GM23248 (cell line): ENCODE measurements around the gene TMEM39A. TPM values are rescaled to one million over a fixed set of nuclear protein-coding genes. Genes with fewer than 3 reads are reported as not detected.
A peak's percentile ranks its signal among the peaks of the same experiment; 100 is the strongest.

Experiments
- DNase-seq: peaks from one replicate; pipeline ENCODE4 v3.0.0-alpha.2; 2015
- H2AFZ ChIP-seq: fragments of 200-600 bp; sonication (generic); 2 replicates; pipeline ENCODE4 v1.6.1; 2016; ENCODE audit warnings: antibody characterized with exemption
- H3F3A ChIP-seq: fragments of 200-600 bp; sonication (generic); 2 replicates; pipeline ENCODE4 v1.6.1; 2016; ENCODE audit warnings: mild to moderate bottlenecking, antibody characterized with exemption, mixed run types; ENCODE audit not compliant: insufficient read depth
- H3K27ac ChIP-seq: fragments of 200-600 bp; sonication (generic); 2 replicates; pipeline ENCODE4 v1.5.1; 2016; ENCODE audit warnings: mild to moderate bottlenecking
- H3K27me3 ChIP-seq: fragments of 200-600 bp; sonication (generic); replicated peaks from 2 replicates; pipeline ENCODE4 v1.6.1; 2016; ENCODE audit warnings: mild to moderate bottlenecking; ENCODE audit not compliant: insufficient read depth
- H3K36me3 ChIP-seq: fragments of 200-600 bp; sonication (generic); 2 replicates; pipeline ENCODE4 v1.6.1; 2016; ENCODE audit warnings: low read depth, mild to moderate bottlenecking
- H3K4me1 ChIP-seq: fragments of 200-600 bp; sonication (generic); 2 replicates; pipeline ENCODE4 v1.6.1; 2016; ENCODE audit warnings: mild to moderate bottlenecking; ENCODE audit not compliant: insufficient read depth
- H3K4me2 ChIP-seq: fragments of 200-600 bp; sonication (generic); one replicate; pipeline ENCODE4 v1.6.1; 2016; ENCODE audit warnings: mild to moderate bottlenecking; ENCODE audit not compliant: unreplicated experiment
- H3K4me3 ChIP-seq: fragments of 200-600 bp; sonication (generic); 2 replicates; pipeline ENCODE4 v1.5.1; 2016; ENCODE audit warnings: mild to moderate bottlenecking
- H3K79me2 ChIP-seq: fragments of 200-600 bp; sonication (generic); 2 replicates; pipeline ENCODE4 v1.6.1; 2016; ENCODE audit warnings: mild to moderate bottlenecking; ENCODE audit not compliant: insufficient read depth
- H3K9ac ChIP-seq: fragments of 200-600 bp; sonication (generic); 2 replicates; pipeline ENCODE4 v1.6.1; 2016; ENCODE audit warnings: mild to moderate bottlenecking
- H3K9me2 ChIP-seq: fragments of 200-600 bp; sonication (generic); 2 replicates; pipeline ENCODE4 v1.6.1; 2016; ENCODE audit warnings: mixed run types, mild to moderate bottlenecking, moderate library complexity; ENCODE audit not compliant: insufficient read depth
- H3K9me3 ChIP-seq: fragments of 200-600 bp; sonication (generic); one replicate; pipeline ENCODE4 v1.6.1; 2017; ENCODE audit warnings: low read depth
- H4K20me1 ChIP-seq: fragments of 200-600 bp; sonication (generic); 2 replicates; pipeline ENCODE4 v1.6.0; 2016; ENCODE audit not compliant: insufficient read depth
- EZH2 ChIP-seq: fragments of 200-600 bp; sonication (generic); IDR thresholded peaks from 2 replicates; pipeline ENCODE4 v1.6.1; 2018; ENCODE audit warnings: antibody characterized with exemption, mild to moderate bottlenecking; ENCODE audit not compliant: insufficient read depth, poor library complexity, severe bottlenecking
- EZH2phosphoT487 ChIP-seq: fragments of 200-600 bp; sonication (generic); IDR thresholded peaks from 2 replicates; pipeline ENCODE4 v1.6.1; 2018; ENCODE audit warnings: antibody characterized with exemption, moderate library complexity, mild to moderate bottlenecking, low read depth; ENCODE audit not compliant: insufficient read depth
- WGBS, 2 experiments: methylation state at CpG; one replicate each; pipeline ENCODE4 v1.1.6; 2015 to 2017; ENCODE audit warnings: low lambda C conversion rate in 2 of 2, low coverage in 1 of 2; ENCODE audit errors: missing lambda C conversion rate in 2 of 2; 5-methylcytosine and 5-hydroxymethylcytosine counted together
- in situ Hi-C: fragments of 300-500 bp; cut with MboI; formaldehyde crosslinking; loops from 2 replicates; pipeline ENCODE4 v1.15.0; 2020
- polyA plus RNA-seq: library from polyadenylated mRNA; unstranded; fragments of >200 nt; fragmentation: Nextera tagmentation; extraction: Ambion mirVana; gene quantifications from 2 replicates; pipeline ENCODE4 v1.2.1, GENCODE V29; 2016
- total RNA-seq: library from RNA; depleted of rRNA; stranded (reverse); fragments of >200 nt; shearing (Covaris generic); gene quantifications from 2 replicates; pipeline ENCODE4 v1.2.3, GENCODE V29; 2014; rRNA removed

Gene TMEM39A
- total RNA-seq, result 78.8 and 105 TPM in 2 replicates
- 37.9 and 41.1 TPM in 2 replicates for polyA plus RNA-seq

GRCh38 chr3:119463171-119464169, at the start of gene TMEM39A:
TSS of gene TMEM39A (minus strand) at chr3:119463615. CDS start at chr3:119462074, 1,541 bp downstream.
- Histone ChIP-seq H3F3A (no peaks in the 10 kb centered on the region), H3K9me3 (no peaks in the 10 kb centered on the region), H3K9ac (peak within 1 kb of the TSS; percentile 100), H3K4me3 (peak within 1 kb of the TSS; percentile 99), H3K4me1 (peaks cover 23% of the 10 kb centered on the region), H3K79me2 (peaks cover 55% of the 10 kb centered on the region), H3K9me2 (no peaks in the 10 kb centered on the region), H2AFZ (peak within 1 kb of the TSS; percentile 95), H3K36me3 (peaks cover 34% of the 10 kb centered on the region), H3K4me2 (peak within 1 kb of the TSS; percentile 91), H3K27me3 (no peaks in the 10 kb centered on the region), H4K20me1 (no peaks in the 10 kb centered on the region; the same call in 1 of the 2 replicates), H3K27ac (peak within 1 kb of the TSS; percentile 94)
- DNase-seq, result peak; percentile 99
- 8 to 9% methylated on average over 51 of the region's 51 CpGs for WGBS, 2 experiments
- in situ Hi-C loops, result no loop called here
- TF ChIP-seq EZH2 (no peak), EZH2phosphoT487 (no peak)

- Histone ChIP-seq H2AFZ (no peak overlapping the region), H3K27me3 (no peaks in the 10 kb centered on the region), H3K27ac (no peak overlapping the region), H4K20me1 (no peaks in the 10 kb centered on the region), H3K9me3 (no peaks in the 10 kb centered on the region), H3K4me3 (no peak overlapping the region), H3K36me3 (peaks cover 45% of the 10 kb centered on the region), H3F3A (no peaks in the 10 kb centered on the region), H3K79me2 (peaks cover 24% of the 10 kb centered on the region), H3K4me2 (no peak overlapping the region), H3K4me1 (no peaks in the 10 kb centered on the region), H3K9me2 (no peaks in the 10 kb centered on the region), H3K9ac (no peak overlapping the region)
- in situ Hi-C loops, result no loop called here
- no peak for DNase-seq
- TF ChIP-seq EZH2phosphoT487 (no peak), EZH2 (no peak)
These were observed 47.3 kb upstream of the TMEM39A start for GRCh38 chr3:119510690-119511089.

GRCh38 chr3:119508172-119508845, 44.9 kb upstream of the TMEM39A start:
- H4K20me1 ChIP-seq, result no peaks in the 10 kb centered on the region
- H3F3A ChIP-seq, result no peaks in the 10 kb centered on the region
- no peak for DNase-seq
- H3K36me3 ChIP-seq, result peaks cover 43% of the 10 kb centered on the region
- no peak overlapping the region for H3K27ac ChIP-seq
- no peak overlapping the region for H3K9ac ChIP-seq
- TF ChIP-seq EZH2 (no peak), EZH2phosphoT487 (no peak)
- no peak overlapping the region for H3K4me3 ChIP-seq
- H2AFZ ChIP-seq, result no peak overlapping the region
- 79 to 95% methylated on average over 1 of the region's 1 CpG for WGBS, 2 experiments
- H3K9me2 ChIP-seq, result no peaks in the 10 kb centered on the region
- no peaks in the 10 kb centered on the region for H3K27me3 ChIP-seq
- peaks cover 34% of the 10 kb centered on the region for H3K79me2 ChIP-seq
- no peaks in the 10 kb centered on the region for H3K4me1 ChIP-seq
- in situ Hi-C loops, result no loop called here
- no peak overlapping the region for H3K4me2 ChIP-seq
- no peaks in the 10 kb centered on the region for H3K9me3 ChIP-seq

GRCh38 chr3:119507404-119507803, 44.0 kb upstream of the TMEM39A start:
- H2AFZ ChIP-seq, result no peak overlapping the region
- H4K20me1 ChIP-seq, result no peaks in the 10 kb centered on the region
- H3K4me3 ChIP-seq, result no peak overlapping the region
- H3K27me3 ChIP-seq, result no peaks in the 10 kb centered on the region
- in situ Hi-C loops, result no loop called here
- no peak overlapping the region for H3K4me2 ChIP-seq
- no peaks in the 10 kb centered on the region for H3K9me2 ChIP-seq
- no peak overlapping the region for H3K9ac ChIP-seq
- H3K79me2 ChIP-seq, result peaks cover 38% of the 10 kb centered on the region
- no peak for DNase-seq
- H3F3A ChIP-seq, result no peaks in the 10 kb centered on the region
- no peaks in the 10 kb centered on the region for H3K4me1 ChIP-seq
- WGBS, 2 experiments, result 80 to 93% methylated on average over 2 of the region's 2 CpGs
- H3K36me3 ChIP-seq, result peaks cover 46% of the 10 kb centered on the region
- H3K9me3 ChIP-seq, result no peaks in the 10 kb centered on the region
- TF ChIP-seq EZH2phosphoT487 (no peak), EZH2 (no peak)
- H3K27ac ChIP-seq, result no peak overlapping the region
